IPS-20b (cell line): ENCODE measurements around the gene KIAA1210.

Experiments used
- H3K27ac ChIP-seq: one replicate; pipeline ENCODE4 v1.5.1; 2013; ENCODE audit warnings: low read length
- H3K27me3 ChIP-seq: 2 replicates; pipeline ENCODE4 v1.6.1; 2013; ENCODE audit warnings: mild to moderate bottlenecking, low read length, inconsistent platforms; ENCODE audit not compliant: insufficient read depth
- H3K36me3 ChIP-seq: 2 replicates; pipeline ENCODE4 v1.6.1; 2013; ENCODE audit warnings: low read depth, mild to moderate bottlenecking, inconsistent platforms, low read length, moderate library complexity; ENCODE audit not compliant: insufficient read depth
- H3K4me1 ChIP-seq: 2 replicates; pipeline ENCODE4 v1.6.1; 2013; ENCODE audit warnings: mild to moderate bottlenecking, control low read depth, inconsistent platforms, low read length, moderate library complexity; ENCODE audit not compliant: insufficient read depth
- H3K4me3 ChIP-seq: 2 replicates; pipeline ENCODE4 v1.5.1; 2013; ENCODE audit warnings: mild to moderate bottlenecking, low read length, inconsistent platforms
- H3K9ac ChIP-seq: 2 replicates; pipeline ENCODE4 v1.6.1; 2013; ENCODE audit warnings: low read depth, mild to moderate bottlenecking, inconsistent platforms, low read length, moderate library complexity
- H3K9me3 ChIP-seq: 2 replicates; pipeline ENCODE4 v1.6.1; 2013; ENCODE audit warnings: mild to moderate bottlenecking, low read depth, low read length, inconsistent platforms; ENCODE audit not compliant: insufficient read depth

Gene KIAA1210

GRCh38 chrX:119067023-119067739 lies 60.4 kb downstream of the KIAA1210 start:
- Histone ChIP-seq H3K4me1 (no peaks in the 10 kb centered on the region; the same call in 1 of the 2 replicates), H3K9me3 (no peaks in the 10 kb centered on the region), H3K9ac (no peak overlapping the region), H3K4me3 (no peak overlapping the region), H3K27ac (no peak overlapping the region), H3K36me3 (no peaks in the 10 kb centered on the region), H3K27me3 (peaks cover 13% of the 10 kb centered on the region; the same call in 1 of the 2 replicates)

GRCh38 chrX:119063428-119063827 lies 64.2 kb downstream of the KIAA1210 start:
- Histone ChIP-seq H3K9ac (no peak overlapping the region), H3K36me3 (no peaks in the 10 kb centered on the region), H3K4me3 (no peak overlapping the region), H3K9me3 (no peaks in the 10 kb centered on the region), H3K4me1 (no peaks in the 10 kb centered on the region; the same call in 1 of the 2 replicates), H3K27ac (no peak overlapping the region), H3K27me3 (peaks cover 13% of the 10 kb centered on the region; the same call in 1 of the 2 replicates)

- Histone ChIP-seq H3K9me3 (no peaks in the 10 kb centered on the region), H3K4me3 (no peak overlapping the region), H3K9ac (no peak overlapping the region), H3K36me3 (no peaks in the 10 kb centered on the region), H3K27ac (no peak overlapping the region), H3K27me3 (peaks cover 12% of the 10 kb centered on the region; the same call in 1 of the 2 replicates), H3K4me1 (no peaks in the 10 kb centered on the region; the same call in 1 of the 2 replicates)
These were observed 64.8 kb downstream of the KIAA1210 start for GRCh38 chrX:119062750-119063374.

GRCh38 chrX:119055687-119056086 lies 71.9 kb downstream of the KIAA1210 start:
- Histone ChIP-seq H3K4me1 (no peaks in the 10 kb centered on the region), H3K9me3 (no peaks in the 10 kb centered on the region), H3K9ac (no peak overlapping the region), H3K27ac (no peak overlapping the region), H3K4me3 (no peak overlapping the region), H3K36me3 (no peaks in the 10 kb centered on the region), H3K27me3 (no peaks in the 10 kb centered on the region)

GRCh38 chrX:119045884-119046283 lies 81.7 kb downstream of the KIAA1210 start:
- Histone ChIP-seq H3K27me3 (no peaks in the 10 kb centered on the region), H3K9me3 (no peaks in the 10 kb centered on the region), H3K9ac (no peak overlapping the region), H3K36me3 (no peaks in the 10 kb centered on the region), H3K27ac (no peak overlapping the region), H3K4me3 (no peak overlapping the region), H3K4me1 (no peaks in the 10 kb centered on the region)

GRCh38 chrX:119042996-119043395 lies 84.6 kb downstream of the KIAA1210 start:
- no peaks in the 10 kb centered on the region for H3K4me1 ChIP-seq
- H3K9me3 ChIP-seq = no peaks in the 10 kb centered on the region
- H3K27me3 ChIP-seq = no peaks in the 10 kb centered on the region
- H3K36me3 ChIP-seq = no peaks in the 10 kb centered on the region
- H3K9ac ChIP-seq = no peak overlapping the region
- no peak overlapping the region for H3K27ac ChIP-seq
- H3K4me3 ChIP-seq = no peak overlapping the region

GRCh38 chrX:119042040-119042439 lies 85.6 kb downstream of the KIAA1210 start:
- Histone ChIP-seq H3K27me3 (no peaks in the 10 kb centered on the region), H3K27ac (no peak overlapping the region), H3K36me3 (no peaks in the 10 kb centered on the region), H3K4me3 (no peak overlapping the region), H3K9me3 (no peaks in the 10 kb centered on the region), H3K9ac (no peak overlapping the region), H3K4me1 (no peaks in the 10 kb centered on the region)

- H3K9ac ChIP-seq = no peak overlapping the region
- no peak overlapping the region for H3K4me3 ChIP-seq
- H3K4me1 ChIP-seq = no peaks in the 10 kb centered on the region
- no peaks in the 10 kb centered on the region for H3K9me3 ChIP-seq
- no peaks in the 10 kb centered on the region for H3K36me3 ChIP-seq
- no peaks in the 10 kb centered on the region for H3K27me3 ChIP-seq
- H3K27ac ChIP-seq = no peak overlapping the region
These were observed 86.4 kb downstream of the KIAA1210 start for GRCh38 chrX:119041175-119041574.

- H3K36me3 ChIP-seq = no peaks in the 10 kb centered on the region
- H3K9me3 ChIP-seq = no peaks in the 10 kb centered on the region
- H3K27me3 ChIP-seq = no peaks in the 10 kb centered on the region
- no peak overlapping the region for H3K9ac ChIP-seq
- H3K4me1 ChIP-seq = no peaks in the 10 kb centered on the region
- H3K27ac ChIP-seq = no peak overlapping the region
- no peak overlapping the region for H3K4me3 ChIP-seq
These were observed 87.2 kb downstream of the KIAA1210 start for GRCh38 chrX:119040432-119040831.

GRCh38 chrX:119036107-119037029 lies 91.2 kb downstream of the KIAA1210 start:
- Histone ChIP-seq H3K27me3 (no peaks in the 10 kb centered on the region), H3K9ac (no peak overlapping the region), H3K27ac (no peak overlapping the region), H3K36me3 (no peaks in the 10 kb centered on the region), H3K9me3 (no peaks in the 10 kb centered on the region), H3K4me1 (no peaks in the 10 kb centered on the region), H3K4me3 (no peak overlapping the region)

GRCh38 chrX:119030990-119031389 lies 96.6 kb downstream of the KIAA1210 start:
- Histone ChIP-seq H3K4me1 (no peaks in the 10 kb centered on the region), H3K27ac (no peak overlapping the region), H3K36me3 (no peaks in the 10 kb centered on the region), H3K9me3 (no peaks in the 10 kb centered on the region), H3K27me3 (no peaks in the 10 kb centered on the region), H3K9ac (no peak overlapping the region), H3K4me3 (no peak overlapping the region)
